Osteoblast (primary cell): ENCODE data around the gene ASIC4. TPM values are rescaled to one million over a fixed set of nuclear protein-coding genes. Genes with fewer than 3 reads are reported as not detected.

Experiments used
- DNase-seq: peaks from one replicate; pipeline ENCODE4 v3.0.0; 2011; ENCODE audit warnings: low spot score, mixed read lengths; ENCODE audit not compliant: insufficient read length; ENCODE audit errors: missing footprints
- H2AFZ ChIP-seq: 2 replicates; pipeline ENCODE4 v1.6.0; 2011; ENCODE audit warnings: mild to moderate bottlenecking, low read length
- H3K27ac ChIP-seq: 2 replicates; pipeline ENCODE4 v1.5.1; 2011; ENCODE audit warnings: mild to moderate bottlenecking, low read depth, low read length, moderate library complexity
- H3K27me3 ChIP-seq: 2 replicates; pipeline ENCODE4 v1.6.0; 2012; ENCODE audit warnings: mild to moderate bottlenecking, control low read depth, inconsistent platforms, low read length, moderate library complexity; ENCODE audit not compliant: insufficient read depth
- H3K36me3 ChIP-seq: 2 replicates; pipeline ENCODE4 v1.5.1; 2011; ENCODE audit warnings: mild to moderate bottlenecking, low read length, control low read depth, moderate library complexity; ENCODE audit not compliant: insufficient read depth
- H3K4me1 ChIP-seq: 2 replicates; pipeline ENCODE4 v1.5.1; 2011; ENCODE audit warnings: mild to moderate bottlenecking, low read length, control low read depth, moderate library complexity; ENCODE audit not compliant: insufficient read depth
- H3K4me2 ChIP-seq: 2 replicates; pipeline ENCODE4 v1.6.0; 2011; ENCODE audit warnings: mild to moderate bottlenecking, low read length; ENCODE audit not compliant: insufficient read depth
- H3K4me3 ChIP-seq: fragments of 200-600 bp; sonication (generic); 3 replicates; pipeline ENCODE4 v1.5.1; 2012; ENCODE audit warnings: mild to moderate bottlenecking, low read length, inconsistent platforms; ENCODE audit not compliant: insufficient read depth
- H3K79me2 ChIP-seq: 2 replicates; pipeline ENCODE4 v1.6.0; 2012; ENCODE audit warnings: mild to moderate bottlenecking, low read length, control low read depth, inconsistent platforms; ENCODE audit not compliant: insufficient read depth
- H3K9me3 ChIP-seq: 2 replicates; pipeline ENCODE4 v1.5.1; 2011; ENCODE audit warnings: low read depth, low read length, control low read depth
- H4K20me1 ChIP-seq: 2 replicates; pipeline ENCODE4 v1.6.0; 2012; ENCODE audit warnings: mild to moderate bottlenecking, low read length, control low read depth; ENCODE audit not compliant: insufficient read depth
- total RNA-seq: library from RNA; depleted of rRNA; stranded (reverse); fragments of >200 nt; gene quantifications from 2 replicates; pipeline ENCODE4 v1.2.3, GENCODE V29; 2012
- TF ChIP-seq, protein P1 (sequence below): IDR thresholded peaks from 2 replicates; pipeline ENCODE4 v1.5.1; 2011; ENCODE audit warnings: mild to moderate bottlenecking, low read depth, low read length, moderate library complexity; ENCODE audit errors: extremely low read depth

Gene ASIC4
- total RNA-seq, 1 donor: not detected

- Histone ChIP-seq H3K27me3 (peaks cover 7% of the 10 kb centered on the region), H3K9me3 (no peaks in the 10 kb centered on the region), H3K79me2 (peaks cover 30% of the 10 kb centered on the region), H2AFZ (no peak overlapping the region), H3K36me3 (peaks cover 44% of the 10 kb centered on the region), H3K27ac (no peak overlapping the region), H3K4me1 (peaks cover 27% of the 10 kb centered on the region), H3K4me2 (no peak overlapping the region), H3K4me3 (no peak overlapping the region), H4K20me1 (peaks cover 20% of the 10 kb centered on the region)
- TF ChIP-seq, protein P1, sequence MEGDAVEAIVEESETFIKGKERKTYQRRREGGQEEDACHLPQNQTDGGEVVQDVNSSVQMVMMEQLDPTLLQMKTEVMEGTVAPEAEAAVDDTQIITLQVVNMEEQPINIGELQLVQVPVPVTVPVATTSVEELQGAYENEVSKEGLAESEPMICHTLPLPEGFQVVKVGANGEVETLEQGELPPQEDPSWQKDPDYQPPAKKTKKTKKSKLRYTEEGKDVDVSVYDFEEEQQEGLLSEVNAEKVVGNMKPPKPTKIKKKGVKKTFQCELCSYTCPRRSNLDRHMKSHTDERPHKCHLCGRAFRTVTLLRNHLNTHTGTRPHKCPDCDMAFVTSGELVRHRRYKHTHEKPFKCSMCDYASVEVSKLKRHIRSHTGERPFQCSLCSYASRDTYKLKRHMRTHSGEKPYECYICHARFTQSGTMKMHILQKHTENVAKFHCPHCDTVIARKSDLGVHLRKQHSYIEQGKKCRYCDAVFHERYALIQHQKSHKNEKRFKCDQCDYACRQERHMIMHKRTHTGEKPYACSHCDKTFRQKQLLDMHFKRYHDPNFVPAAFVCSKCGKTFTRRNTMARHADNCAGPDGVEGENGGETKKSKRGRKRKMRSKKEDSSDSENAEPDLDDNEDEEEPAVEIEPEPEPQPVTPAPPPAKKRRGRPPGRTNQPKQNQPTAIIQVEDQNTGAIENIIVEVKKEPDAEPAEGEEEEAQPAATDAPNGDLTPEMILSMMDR: no peak
- DNase-seq: no peak
Observed at GRCh38 chr2:219501849-219502248, 12.4 kb upstream of the ASIC4 start.

DNA sequence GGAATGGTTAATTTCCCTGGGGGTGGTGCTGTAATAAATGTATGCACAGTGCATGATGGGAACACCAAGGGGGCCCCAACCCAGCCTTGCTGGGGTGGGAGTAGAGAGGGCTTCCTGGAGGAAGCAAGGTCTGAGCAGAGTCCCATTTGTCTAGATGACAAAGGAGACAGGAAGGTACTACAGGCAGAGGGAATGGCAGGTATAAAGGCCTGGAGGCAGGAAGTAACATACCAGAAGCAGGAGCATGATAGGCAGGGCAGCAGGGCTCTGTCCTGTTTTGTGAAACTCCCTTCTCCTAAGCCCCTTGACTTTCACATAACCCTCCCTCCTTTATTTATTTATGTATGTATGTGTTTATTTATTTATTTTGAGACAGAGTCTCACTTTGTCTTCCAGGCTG, 11.7 kb upstream of the ASIC4 start:
- H4K20me1 ChIP-seq: peaks cover 20% of the 10 kb centered on the region
- no peak overlapping the region for H3K4me3 ChIP-seq
- peaks cover 44% of the 10 kb centered on the region for H3K36me3 ChIP-seq
- H3K4me2 ChIP-seq: no peak overlapping the region
- no peaks in the 10 kb centered on the region for H3K9me3 ChIP-seq
- no peak overlapping the region for H3K27ac ChIP-seq
- H3K4me1 ChIP-seq: peaks cover 23% of the 10 kb centered on the region
- H3K79me2 ChIP-seq: peaks cover 30% of the 10 kb centered on the region
- no peaks in the 10 kb centered on the region for H3K27me3 ChIP-seq
- no peak for DNase-seq
- H2AFZ ChIP-seq: no peak overlapping the region
- TF ChIP-seq, protein P1: no peak

- TF ChIP-seq, protein P1: no peak
- H3K27ac ChIP-seq: no peak overlapping the region
- H2AFZ ChIP-seq: no peak overlapping the region
- no peak overlapping the region for H3K4me3 ChIP-seq
- H3K4me2 ChIP-seq: no peak overlapping the region
- peaks cover 20% of the 10 kb centered on the region for H4K20me1 ChIP-seq
- H3K9me3 ChIP-seq: no peaks in the 10 kb centered on the region
- H3K27me3 ChIP-seq: no peaks in the 10 kb centered on the region
- DNase-seq: no peak
- peaks cover 44% of the 10 kb centered on the region for H3K36me3 ChIP-seq
- peaks cover 11% of the 10 kb centered on the region for H3K79me2 ChIP-seq
- peaks cover 14% of the 10 kb centered on the region for H3K4me1 ChIP-seq
Observed at GRCh38 chr2:219505585-219505984, 8.7 kb upstream of the ASIC4 start.

DNA sequence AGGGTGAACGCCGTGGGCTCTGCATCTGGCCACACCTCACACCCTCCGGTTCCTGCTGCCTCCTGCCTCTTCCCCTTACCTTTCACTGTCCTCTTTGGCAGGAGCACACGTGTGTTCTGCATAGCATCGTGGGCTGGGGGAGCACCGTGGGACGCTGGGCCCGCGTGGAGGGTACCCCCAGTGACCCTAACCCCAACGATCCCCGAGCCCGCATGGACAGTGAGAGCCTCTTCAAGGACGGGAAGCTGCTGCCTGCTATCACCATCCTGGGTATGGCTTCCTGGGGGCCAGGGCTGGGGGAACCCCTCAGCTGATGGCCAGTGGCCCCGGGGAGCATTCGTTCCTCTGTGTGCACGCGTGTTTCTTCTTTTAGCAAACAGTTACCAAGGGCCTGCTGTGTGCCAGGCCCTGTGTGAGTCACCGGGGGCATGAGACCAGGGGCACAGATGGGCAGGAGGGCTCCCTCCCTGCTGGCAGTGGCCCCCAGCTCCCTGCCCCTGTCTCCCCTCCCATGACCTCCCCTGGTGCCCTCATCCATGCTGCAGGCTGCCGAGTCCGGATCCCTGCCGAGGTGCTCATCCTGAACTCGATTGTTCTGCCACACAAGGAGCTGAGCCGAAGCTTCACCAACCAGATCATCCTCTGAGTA, 8.0 kb upstream of the ASIC4 start:
- Histone ChIP-seq H3K27me3 (peaks cover 6% of the 10 kb centered on the region), H3K4me3 (no peak overlapping the region), H4K20me1 (peaks cover 15% of the 10 kb centered on the region), H3K4me1 (peaks cover 12% of the 10 kb centered on the region), H3K27ac (no peak overlapping the region), H3K79me2 (peaks cover 6% of the 10 kb centered on the region), H3K36me3 (peaks cover 43% of the 10 kb centered on the region), H3K9me3 (no peaks in the 10 kb centered on the region), H2AFZ (no peak overlapping the region), H3K4me2 (no peak overlapping the region)
- DNase-seq: no peak
- TF ChIP-seq, protein P1: no peak
